ENCODE measurements around the gene ATP6V0D1.

The ATP6V0D1 gene

GRCh38 chr16:67400901-67401300 is 80.1 kb downstream of the ATP6V0D1 start:
- no peak for FAIRE-seq

GRCh38 chr16:67399749-67400704 is 80.9 kb downstream of the ATP6V0D1 start:
- no peak for FAIRE-seq

GRCh38 chr16:67399218-67399733 is 81.7 kb downstream of the ATP6V0D1 start:
- no peak for FAIRE-seq

- no peak for FAIRE-seq
Measured at GRCh38 chr16:67398546-67399217, 82.3 kb downstream of the ATP6V0D1 start.

- no peak for FAIRE-seq
Measured at GRCh38 chr16:67397812-67398545, 83.0 kb downstream of the ATP6V0D1 start.

GRCh38 chr16:67397036-67397801 is 83.7 kb downstream of the ATP6V0D1 start:
- no peak for FAIRE-seq

- no peak for FAIRE-seq
Measured at GRCh38 chr16:67396159-67397035, 84.6 kb downstream of the ATP6V0D1 start.

GRCh38 chr16:67395458-67396158 is 85.3 kb downstream of the ATP6V0D1 start:
- no peak for FAIRE-seq

- no peak for FAIRE-seq
Measured at GRCh38 chr16:67395105-67395457, 85.9 kb downstream of the ATP6V0D1 start.

- no peak for FAIRE-seq
Measured at GRCh38 chr16:67394155-67395104, 86.5 kb downstream of the ATP6V0D1 start.

GRCh38 chr16:67393788-67394154 is 87.2 kb downstream of the ATP6V0D1 start:
- no peak for FAIRE-seq

- no peak for FAIRE-seq
Measured at GRCh38 chr16:67393111-67393787, 87.7 kb downstream of the ATP6V0D1 start, which contains the start of gene TPPP3. Gene TPPP3, minus strand, starts transcription at chr16:67393498. Its CDS starts 2,387 bp downstream, at chr16:67391111.

GRCh38 chr16:67392301-67393059 is 88.5 kb downstream of the ATP6V0D1 start:
- FAIRE-seq, result no peak

- FAIRE-seq, result no peak
Measured at GRCh38 chr16:67391424-67392300, 89.3 kb downstream of the ATP6V0D1 start.

GRCh38 chr16:67390816-67391423 is 90.0 kb downstream of the ATP6V0D1 start:
- FAIRE-seq, result no peak

Data from colon (tissue), 2 donors.